Measurements from ENCODE around the gene CFAP157.

Gene CFAP157

DNA sequence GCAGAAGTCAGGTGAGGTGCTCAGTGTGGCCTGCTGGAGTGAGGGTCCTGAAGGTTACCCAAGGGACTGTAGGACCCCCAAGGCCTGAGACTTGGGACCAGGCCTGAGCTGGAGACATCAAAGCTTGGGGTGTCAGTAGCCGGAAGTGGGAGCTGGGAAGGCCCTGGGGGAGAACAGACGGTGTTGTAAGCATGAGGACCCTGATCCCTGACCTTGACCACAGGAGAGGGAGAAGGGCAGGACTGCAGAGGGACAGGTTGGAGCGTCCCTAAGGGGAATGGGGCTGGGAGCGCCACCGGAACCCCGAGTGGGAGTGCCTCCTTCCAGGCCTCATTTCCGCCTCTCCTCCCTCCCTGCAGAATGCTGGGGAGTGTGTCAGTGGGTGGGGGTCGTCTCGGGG, 9.6 kb downstream of the CFAP157 start:
- no peak for DNase-seq

- DNase-seq = no peak
These were observed 11.0 kb downstream of the CFAP157 start for GRCh38 chr9:127717766-127718165.

DNA sequence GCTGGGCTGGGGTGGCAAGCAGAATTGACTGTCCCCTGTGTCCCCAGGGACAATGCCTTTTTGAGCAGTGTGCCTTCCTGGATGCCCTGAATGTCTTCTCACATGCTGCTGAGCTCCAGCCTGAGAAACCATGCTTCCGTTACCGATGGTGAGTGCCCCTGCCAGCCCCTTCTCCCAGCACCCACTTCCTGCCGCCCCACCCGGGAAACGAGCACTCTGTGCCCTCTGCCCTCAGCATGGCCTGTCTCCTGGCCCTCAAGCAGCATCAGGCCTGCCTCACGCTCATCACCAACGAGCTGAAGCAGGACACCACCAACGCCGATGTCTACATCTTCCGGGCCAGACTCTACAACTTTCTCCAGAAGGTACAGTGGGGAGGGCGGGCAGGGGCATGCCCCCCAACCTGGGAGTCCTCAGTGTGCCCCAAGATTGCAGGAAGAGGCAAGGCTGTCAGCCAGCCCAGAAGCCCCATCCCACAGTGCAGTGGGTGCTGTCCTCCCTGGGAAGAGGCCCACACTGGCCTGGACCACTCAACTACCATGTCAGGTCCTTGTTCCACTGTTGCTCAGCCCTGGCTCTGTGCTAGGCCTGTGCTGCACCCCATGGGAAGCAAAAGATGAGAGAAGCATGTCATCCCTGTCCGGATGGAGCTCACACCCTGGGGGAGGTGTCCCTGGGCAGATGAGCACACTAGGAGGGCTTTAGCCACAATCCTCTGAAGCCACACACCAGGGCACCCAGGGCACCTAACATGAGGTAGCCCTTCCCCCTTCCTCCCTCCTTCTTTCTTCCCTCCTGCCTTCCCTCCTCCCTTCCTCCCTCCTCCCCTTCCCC, 13.5 kb downstream of the CFAP157 start:
- DNase-seq = peak; percentile 22

- DNase-seq = no peak
These were observed 14.1 kb downstream of the CFAP157 start for GRCh38 chr9:127720865-127721227.

- peak; percentile 50 for DNase-seq
These were observed 14.6 kb downstream of the CFAP157 start for GRCh38 chr9:127721391-127721821.

DNA sequence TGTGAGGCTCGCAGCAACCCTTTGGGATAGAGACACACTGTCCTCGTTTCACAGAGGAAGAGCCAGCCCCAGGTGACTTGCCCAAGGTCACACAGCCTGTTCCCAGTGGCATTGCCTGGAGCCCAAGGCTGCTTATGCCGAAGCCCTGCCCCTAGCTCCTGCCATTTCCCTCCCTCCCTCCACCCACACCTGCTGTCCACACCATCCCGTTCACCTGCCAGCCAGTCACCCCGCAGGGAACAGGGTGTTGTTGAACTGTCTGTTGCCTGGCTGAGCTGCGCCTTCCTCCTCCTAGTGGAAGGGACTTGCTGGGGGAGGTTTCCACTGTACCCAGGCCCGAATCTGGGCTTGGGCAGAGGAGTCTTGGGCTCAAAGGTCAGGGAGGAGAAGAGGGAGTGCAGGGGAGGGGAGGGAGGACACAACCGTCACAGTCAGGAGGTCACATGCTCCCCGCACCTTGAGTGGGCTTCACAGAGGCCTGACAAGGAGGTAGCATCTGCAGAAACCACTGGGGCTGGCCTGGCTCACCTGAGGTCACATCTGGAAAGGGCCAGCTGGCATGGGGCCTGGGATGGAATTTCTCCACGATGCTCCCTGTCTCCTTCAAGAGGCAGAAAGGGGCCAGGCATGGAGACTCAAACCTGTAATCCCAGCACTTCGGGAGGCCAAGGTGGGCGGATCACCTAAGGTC, 15.4 kb downstream of the CFAP157 start:
- DNase-seq = no peak

GRCh38 chr9:127723013-127723412, 16.2 kb downstream of the CFAP157 start:
- DNase-seq = no peak

DNA sequence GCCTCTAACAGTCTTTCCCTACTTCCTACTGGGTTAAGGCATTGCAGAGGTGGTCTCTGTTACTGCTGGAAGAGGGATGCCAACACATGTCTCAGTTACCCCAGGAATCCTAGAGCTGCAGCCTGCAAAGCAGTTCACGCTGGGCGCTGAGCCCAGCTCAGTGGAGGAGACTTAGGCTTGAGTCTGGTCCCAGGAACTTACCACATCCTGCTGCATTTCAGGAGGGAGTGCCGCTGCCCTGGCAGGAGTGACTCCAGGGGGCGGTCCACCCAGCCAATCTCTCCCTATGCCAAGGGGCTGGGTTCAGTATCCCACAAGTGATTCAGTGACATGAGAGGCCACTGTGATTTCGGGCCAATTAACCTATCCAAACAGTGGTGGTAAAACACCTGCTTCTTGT, 16.7 kb downstream of the CFAP157 start:
- DNase-seq = no peak

DNA sequence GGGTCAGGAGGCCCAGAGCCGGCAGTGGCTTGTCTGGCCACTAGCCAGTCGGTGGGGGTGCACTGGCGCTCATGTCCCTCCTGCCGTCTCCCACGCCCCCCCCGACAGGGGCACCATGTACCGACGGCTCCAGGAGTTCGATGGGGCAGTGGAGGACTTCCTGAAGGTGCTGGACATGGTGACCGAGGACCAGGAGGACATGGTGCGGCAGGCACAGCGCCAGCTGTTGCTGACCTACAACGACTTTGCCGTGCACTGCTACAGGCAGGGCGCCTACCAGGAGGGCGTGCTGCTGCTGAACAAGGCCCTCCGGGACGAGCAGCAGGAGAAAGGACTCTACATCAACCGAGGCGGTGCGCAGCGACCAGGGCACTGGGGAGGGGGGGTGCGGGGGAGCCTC, 17.2 kb downstream of the CFAP157 start:
- DNase-seq = no peak

- no peak for DNase-seq
These were observed 20.1 kb downstream of the CFAP157 start for GRCh38 chr9:127726871-127727270.

DNA sequence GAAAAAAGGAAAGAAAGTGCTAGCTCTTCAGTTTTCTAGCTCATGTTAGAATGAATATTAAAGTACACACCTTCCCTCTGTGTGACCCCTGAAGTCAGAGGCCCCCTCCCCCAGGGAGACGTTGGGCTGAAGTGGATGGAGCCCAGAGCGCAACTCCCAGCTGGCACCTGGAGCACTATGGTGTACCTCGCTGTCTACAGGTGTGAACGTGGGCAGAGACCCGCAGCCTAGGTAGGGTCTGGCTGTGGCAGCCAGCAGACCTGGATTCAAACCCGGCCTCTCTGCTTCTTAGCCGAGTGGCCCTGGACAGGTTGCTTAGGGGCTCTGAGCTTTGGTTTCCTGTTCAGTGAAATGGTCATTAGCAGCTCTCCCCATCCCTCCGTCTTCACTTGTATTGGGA, 22.0 kb downstream of the CFAP157 start:
- no peak for DNase-seq

DNA sequence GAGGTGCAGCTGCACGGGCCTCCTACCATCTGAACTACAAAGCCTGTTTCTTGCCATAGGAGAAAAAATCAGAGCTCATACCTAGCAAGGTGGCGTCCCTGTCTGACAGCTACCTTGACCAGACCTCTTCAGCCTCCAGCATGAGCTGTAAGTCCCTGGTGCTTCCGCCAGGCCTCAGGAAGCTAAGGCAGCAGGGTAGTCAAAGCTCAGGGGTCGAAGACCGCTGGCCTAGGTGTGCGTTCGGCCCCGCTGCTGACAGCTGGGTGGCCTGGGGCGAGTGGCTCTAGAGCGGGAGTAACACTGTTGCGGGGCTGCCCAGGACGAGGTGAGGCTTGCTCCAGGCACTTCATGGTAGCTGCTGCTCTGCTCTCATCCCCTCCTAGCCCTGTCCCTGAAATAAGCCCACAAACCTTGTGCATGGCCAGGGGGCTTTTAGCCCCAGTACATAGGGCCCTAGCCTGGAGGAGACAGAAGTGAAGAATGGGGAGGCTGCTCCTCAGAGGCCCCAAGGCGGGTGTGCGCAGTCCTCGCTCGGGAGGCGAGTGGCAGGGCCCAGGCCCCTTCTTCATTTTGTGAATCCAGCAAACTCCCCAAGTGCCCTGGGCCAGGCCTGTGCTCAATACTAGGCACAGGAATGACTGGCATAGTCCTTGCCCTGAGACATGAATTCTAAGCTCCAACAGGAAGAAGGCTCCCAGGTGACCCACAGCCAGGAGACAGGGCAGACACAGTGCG, 22.9 kb downstream of the CFAP157 start:
- no peak for DNase-seq

GRCh38 chr9:127730262-127730661, 23.5 kb downstream of the CFAP157 start:
- no peak for DNase-seq

DNA sequence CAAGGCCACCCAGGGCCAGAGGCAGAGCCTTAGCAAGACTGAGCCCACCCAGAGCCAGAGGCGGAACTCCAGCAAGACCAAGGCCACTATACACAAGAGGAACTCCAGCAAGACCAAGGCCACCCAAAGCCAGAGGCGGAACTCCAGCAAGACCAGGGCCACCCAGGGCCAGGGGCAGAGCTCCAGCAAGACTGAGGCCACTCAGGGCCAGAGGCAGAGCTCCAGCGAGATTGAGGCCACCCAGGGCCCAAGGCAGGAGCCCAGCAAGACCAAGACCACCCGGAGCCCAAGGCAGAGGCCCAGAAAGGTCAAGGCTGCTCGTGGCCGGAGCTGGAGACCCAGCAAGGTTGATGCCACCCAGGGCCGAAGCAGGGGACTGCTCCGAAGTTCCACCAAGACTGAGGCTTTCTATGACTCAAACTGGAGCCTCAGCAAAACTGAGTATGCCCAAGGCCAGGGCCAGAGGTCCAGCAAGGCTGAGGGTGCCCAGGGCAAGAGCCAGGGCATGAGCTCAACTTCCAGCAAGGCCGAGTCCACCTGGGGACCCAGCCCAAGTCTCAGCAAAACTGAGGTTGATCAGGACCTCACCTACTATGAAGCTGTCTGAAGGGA, 24.1 kb downstream of the CFAP157 start:
- DNase-seq = no peak

- no peak for DNase-seq
These were observed 25.1 kb downstream of the CFAP157 start for GRCh38 chr9:127731938-127732337.

DNA sequence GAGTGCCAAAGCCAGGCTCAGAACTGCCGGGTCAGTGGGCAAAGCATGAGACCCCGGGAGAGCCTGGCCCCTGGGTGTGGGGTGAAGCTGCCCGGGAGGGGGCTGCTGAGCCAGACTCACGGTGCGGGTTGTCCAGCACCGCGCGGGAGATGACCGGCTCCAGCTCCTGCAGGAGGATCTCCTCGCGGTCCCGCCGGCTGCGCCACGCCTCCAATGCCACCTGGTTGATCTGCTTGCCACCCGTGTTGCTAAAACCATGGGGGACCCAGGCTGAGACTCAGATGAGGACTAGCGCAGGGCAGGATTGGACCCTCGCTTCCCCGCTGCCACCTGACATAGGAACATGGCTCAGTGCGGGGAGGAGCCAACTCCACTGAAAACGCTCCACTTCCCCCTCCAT, 25.7 kb downstream of the CFAP157 start:
- DNase-seq = no peak

GRCh38 chr9:127733614-127734013, 26.8 kb downstream of the CFAP157 start:
- DNase-seq = no peak

DNA sequence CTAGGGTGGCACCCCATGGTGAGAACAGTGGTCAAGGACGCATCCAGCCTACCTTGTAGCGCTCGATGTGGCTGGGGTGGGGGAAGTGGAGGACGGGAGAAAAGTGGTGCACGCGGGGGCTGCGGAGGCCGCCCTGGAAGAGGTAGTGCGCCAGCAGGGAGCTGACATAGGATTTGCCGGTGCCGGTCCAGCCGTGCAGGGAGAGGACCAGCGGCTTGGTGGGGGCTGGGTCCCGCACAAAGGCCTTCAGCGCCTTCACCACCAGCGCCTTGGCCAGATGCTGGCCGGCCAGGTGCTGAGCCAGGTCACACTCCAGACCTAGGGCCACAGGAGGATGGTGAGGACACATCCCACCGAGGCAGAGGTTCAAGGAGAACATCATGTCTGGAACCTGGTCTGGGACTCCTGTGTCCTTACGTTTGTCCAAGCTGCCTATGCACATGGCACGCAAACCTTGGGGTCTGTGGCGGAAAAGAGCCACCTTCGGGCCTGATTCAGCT, 27.5 kb downstream of the CFAP157 start:
- no peak for DNase-seq

DNA sequence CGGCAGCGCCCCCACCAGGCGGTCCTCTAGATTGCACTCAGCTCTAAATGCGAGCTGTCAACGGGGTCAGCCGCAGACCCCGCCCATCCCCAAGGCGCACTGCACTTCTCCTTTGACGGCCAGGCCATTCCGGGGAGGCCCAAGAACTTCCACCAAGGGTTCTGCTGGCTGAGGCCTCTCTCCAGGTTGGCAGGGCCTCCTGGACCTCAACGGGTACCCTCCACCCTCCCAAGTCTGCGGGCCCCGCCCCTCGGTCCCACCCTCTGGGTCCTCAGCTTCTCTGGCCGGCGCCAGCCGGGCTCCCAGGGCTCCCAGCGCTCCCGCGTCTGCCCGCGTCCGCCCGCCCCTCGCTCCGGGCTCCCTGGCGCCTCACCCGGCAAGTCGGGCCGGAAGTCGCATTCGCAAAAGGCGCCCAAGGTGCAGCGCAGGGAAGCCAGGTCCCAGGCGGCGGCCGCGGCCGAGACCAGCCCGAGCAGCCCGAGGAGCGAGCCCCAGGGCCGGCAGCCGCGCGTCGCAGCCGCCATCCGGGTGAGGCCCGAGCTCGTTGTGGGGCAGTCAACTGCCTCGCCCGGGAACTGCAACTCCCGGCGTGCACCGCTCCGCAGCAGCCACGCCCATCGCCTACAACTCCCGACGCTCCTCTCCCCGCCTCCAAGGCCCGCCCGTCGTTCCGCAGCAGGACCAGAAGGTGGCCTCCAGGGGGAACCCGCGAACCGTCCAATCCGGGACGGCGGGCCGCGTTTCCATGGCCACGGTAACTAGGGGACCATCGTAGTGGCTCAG, 28.1 kb downstream of the CFAP157 start, which contains the start of gene TOR2A:
Gene TOR2A (minus strand): TSS at position 548 of the 783 bp plus-strand sequence. CDS start 24 bp downstream, at position 524.
- peak; percentile 97 for DNase-seq

DNA sequence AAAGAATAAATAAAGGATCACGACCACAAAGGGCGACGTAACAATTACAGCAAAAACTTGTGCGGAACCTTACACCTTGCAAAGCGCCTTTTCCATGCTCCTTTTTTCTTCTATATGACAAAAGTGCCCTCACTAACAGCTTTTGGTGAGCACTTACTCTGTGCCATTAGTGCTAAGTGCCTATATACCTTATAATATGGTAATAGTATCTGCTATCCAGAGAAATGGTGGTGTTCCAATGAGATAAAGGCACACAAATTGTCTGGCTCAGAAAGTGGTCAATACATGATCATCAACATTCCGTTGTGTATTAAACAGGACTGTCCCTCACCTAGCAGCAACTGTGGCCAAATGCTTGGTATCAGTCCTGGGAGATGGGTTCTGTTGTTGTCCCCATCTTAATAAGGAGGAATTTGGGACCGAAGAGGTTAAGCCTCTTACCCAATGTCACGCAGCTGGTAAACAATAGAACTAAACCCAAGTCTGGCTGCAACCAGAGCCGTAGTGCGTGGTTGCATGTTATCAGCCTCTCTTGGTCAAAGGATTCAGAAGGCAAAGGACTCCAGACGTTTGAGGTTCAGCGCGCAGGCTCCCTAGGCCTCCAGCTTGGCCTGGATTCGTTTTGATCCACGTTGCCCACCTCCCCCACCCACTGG, 28.9 kb downstream of the CFAP157 start:
- no peak for DNase-seq

- DNase-seq = no peak
These were observed 31.9 kb downstream of the CFAP157 start for GRCh38 chr9:127738666-127739065.
